COLO668 (cell line): Measurements from ENCODE around the gene SLC22A4.

ENCODE experiments used
- DNase-seq: peaks from one replicate; lab custom pipeline; 2025; ENCODE audit not compliant: unreplicated experiment; lab: John Stamatoyannopoulos, UW

The SLC22A4 gene

GRCh38 chr5:132334812-132335211 lies 40.6 kb downstream of the SLC22A4 start:
- no peak for DNase-seq

- DNase-seq = no peak
Observed at GRCh38 chr5:132335402-132335801, 41.2 kb downstream of the SLC22A4 start.

- DNase-seq = no peak
Observed at GRCh38 chr5:132339502-132339901, 45.3 kb downstream of the SLC22A4 start.

GRCh38 chr5:132342291-132343180 lies 48.3 kb downstream of the SLC22A4 start:
- DNase-seq = no peak

- no peak for DNase-seq
Observed at GRCh38 chr5:132344775-132345514, 50.8 kb downstream of the SLC22A4 start.

- DNase-seq = no peak
Observed at GRCh38 chr5:132353486-132353995, 59.3 kb downstream of the SLC22A4 start.

GRCh38 chr5:132354381-132355139 lies 60.4 kb downstream of the SLC22A4 start:
- no peak for DNase-seq

- no peak for DNase-seq
Observed at GRCh38 chr5:132355140-132355765, 61.1 kb downstream of the SLC22A4 start.

- DNase-seq = no peak
Observed at GRCh38 chr5:132358775-132359174, 64.6 kb downstream of the SLC22A4 start.

- no peak for DNase-seq
Observed at GRCh38 chr5:132362086-132362485, 67.9 kb downstream of the SLC22A4 start.

- DNase-seq = no peak
Observed at GRCh38 chr5:132363431-132364112, 69.4 kb downstream of the SLC22A4 start.

GRCh38 chr5:132364319-132364718 lies 70.1 kb downstream of the SLC22A4 start:
- no peak for DNase-seq

- no peak for DNase-seq
Observed at GRCh38 chr5:132365213-132365612, 71.0 kb downstream of the SLC22A4 start.

GRCh38 chr5:132368186-132368585 lies 74.0 kb downstream of the SLC22A4 start:
- DNase-seq = no peak

- no peak for DNase-seq
Observed at GRCh38 chr5:132369007-132369473, 74.8 kb downstream of the SLC22A4 start.

GRCh38 chr5:132369474-132370180 lies 75.4 kb downstream of the SLC22A4 start, which contains the start of gene SLC22A5:
Gene SLC22A5, plus strand, starts transcription at chr5:132369710. Its CDS starts 263 bp downstream, at chr5:132369973.
- peak; percentile 76 for DNase-seq

GRCh38 chr5:132370181-132370970 lies 76.2 kb downstream of the SLC22A4 start:
- DNase-seq = peak; percentile 33

- DNase-seq = no peak
Observed at GRCh38 chr5:132370971-132371602, 76.9 kb downstream of the SLC22A4 start.
